ENCODE data around the gene NCOA6.
"Not testable (repeated sequence)": the region's sequence is repeated elsewhere in the genome, so short reads cannot be mapped to it uniquely, and the experiment has no call there.

The NCOA6 gene

DNA sequence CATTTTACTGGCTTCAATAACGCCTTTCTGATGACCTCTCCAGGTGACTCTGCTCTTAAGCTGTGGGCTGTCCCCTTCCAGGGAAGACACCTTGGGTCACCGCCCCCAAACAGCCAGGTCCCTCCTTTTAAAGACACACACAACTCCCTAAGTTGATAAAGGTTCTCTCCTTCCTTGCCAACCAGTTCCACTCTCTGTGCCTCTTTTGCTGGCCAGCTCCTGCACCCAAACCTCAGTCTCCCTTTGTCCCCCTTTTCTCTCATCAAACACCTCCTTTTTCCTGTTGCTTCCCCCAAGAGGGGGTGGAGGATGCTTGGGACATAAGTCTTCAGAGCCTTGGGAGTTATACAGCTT is 1.0 kb downstream of the NCOA6 start:
- peak; percentile 48 for DNase-seq (ENCODE audit: insufficient read length)
- peak; percentile 81 for FAIRE-seq

DNA sequence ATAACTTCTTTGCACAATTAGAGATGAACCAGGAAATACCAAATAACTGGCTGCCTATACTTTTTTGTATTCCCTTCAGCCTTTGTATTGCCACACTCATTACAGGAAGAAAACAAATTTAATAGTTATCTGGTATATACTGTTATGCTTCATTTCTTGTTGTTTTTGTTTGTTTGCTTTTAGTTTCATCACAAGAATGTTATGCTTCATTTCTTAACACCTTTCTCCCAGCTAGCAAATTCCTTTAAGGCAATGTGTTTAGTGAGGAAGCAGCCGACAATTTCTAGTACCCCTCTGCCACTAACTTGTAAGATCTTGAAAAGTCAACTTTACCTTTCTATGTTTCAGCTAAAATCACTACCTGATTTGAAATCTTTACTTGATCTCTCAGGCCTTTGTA is 1.4 kb downstream of the NCOA6 start:
- FAIRE-seq (no peak), DNase-seq (ENCODE audit: insufficient read length) (no peak)
- TF ChIP-seq POLR2AphosphoS5 (IDR thresholded peaks at IDR 0.05; ENCODE audit: low read depth, low read length) (no peak), POLR2A (IDR thresholded peaks at IDR 0.05; ENCODE audit: low read depth, low read length) (no peak), TAF1 (IDR thresholded peaks at IDR 0.05; ENCODE audit: borderline replicate concordance, low read depth, low read length) (no peak)

More for the DNA sequence above, 1.0 kb downstream of the NCOA6 start:
- TF ChIP-seq POLR2A (IDR thresholded peaks at IDR 0.05; ENCODE audit: low read depth, low read length): no peak
- no peak for TF ChIP-seq POLR2AphosphoS5 (IDR thresholded peaks at IDR 0.05; ENCODE audit: low read depth, low read length)
- no peak for TF ChIP-seq TAF1 (IDR thresholded peaks at IDR 0.05; ENCODE audit: borderline replicate concordance, low read depth, low read length)

DNA sequence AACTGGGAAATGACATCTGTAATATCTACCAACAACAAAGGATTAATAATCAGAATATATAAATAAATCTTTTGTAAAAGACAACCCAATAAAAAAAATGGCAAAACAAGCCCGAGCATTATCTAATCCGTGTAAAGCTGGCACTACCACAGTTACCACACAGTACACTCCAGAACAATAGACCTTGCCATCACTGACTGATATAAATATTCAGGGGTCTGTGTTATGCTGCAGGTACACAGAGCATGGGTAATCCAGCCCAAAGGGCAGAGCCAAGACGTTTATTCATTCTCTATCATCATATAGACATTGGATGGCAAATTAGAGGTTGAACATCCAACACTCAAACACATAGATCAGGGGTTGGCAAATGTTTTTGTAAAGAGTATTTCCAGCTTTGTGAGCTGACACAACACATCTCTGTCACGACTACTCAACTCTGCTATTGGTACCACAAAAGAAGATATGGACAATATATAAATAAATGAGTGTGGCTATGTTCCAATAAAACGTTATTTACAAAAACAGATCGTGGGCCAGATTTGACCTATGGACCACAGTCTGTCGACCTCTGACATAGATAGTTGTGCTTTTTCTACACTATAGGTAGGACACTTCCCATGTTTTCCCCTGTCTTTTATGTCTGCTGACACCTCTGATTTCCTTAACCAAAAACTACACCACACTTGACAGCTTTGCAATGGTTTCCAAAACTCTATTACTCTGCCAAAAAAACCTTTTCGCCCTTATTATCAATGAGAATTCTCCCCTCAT is 4.5 kb downstream of the NCOA6 start:
- DNase-seq (ENCODE audit: insufficient read length) (no peak), FAIRE-seq (no peak)
- TF ChIP-seq TAF1 (IDR thresholded peaks at IDR 0.05; ENCODE audit: borderline replicate concordance, low read depth, low read length) (no peak), POLR2A (IDR thresholded peaks at IDR 0.05; ENCODE audit: low read depth, low read length) (no peak), POLR2AphosphoS5 (IDR thresholded peaks at IDR 0.05; ENCODE audit: low read depth, low read length) (no peak)

DNA sequence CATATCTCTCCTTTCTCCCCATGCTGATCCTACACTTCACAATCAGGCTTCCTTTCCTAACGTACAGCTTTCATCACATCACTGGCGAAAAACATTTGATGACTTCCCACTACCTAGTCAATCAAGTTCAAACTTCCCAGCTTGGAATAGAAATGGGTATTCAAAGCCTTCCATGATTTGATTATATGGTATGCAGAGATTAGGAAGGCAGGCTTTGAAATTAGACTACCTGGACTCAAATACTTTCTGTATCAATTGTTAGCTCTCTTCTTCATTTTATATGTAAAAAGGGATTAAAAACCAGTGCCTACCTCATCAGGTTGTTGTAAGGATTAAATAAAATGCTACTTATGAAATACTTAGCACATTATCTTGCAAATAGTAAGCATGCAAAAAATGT is 7.7 kb downstream of the NCOA6 start:
- DNase-seq (ENCODE audit: insufficient read length) (no peak), FAIRE-seq (no peak)
- TF ChIP-seq POLR2AphosphoS5 (IDR thresholded peaks at IDR 0.05; ENCODE audit: low read depth, low read length) (no peak), POLR2A (IDR thresholded peaks at IDR 0.05; ENCODE audit: low read depth, low read length) (no peak), TAF1 (IDR thresholded peaks at IDR 0.05; ENCODE audit: borderline replicate concordance, low read depth, low read length) (no peak)

DNA sequence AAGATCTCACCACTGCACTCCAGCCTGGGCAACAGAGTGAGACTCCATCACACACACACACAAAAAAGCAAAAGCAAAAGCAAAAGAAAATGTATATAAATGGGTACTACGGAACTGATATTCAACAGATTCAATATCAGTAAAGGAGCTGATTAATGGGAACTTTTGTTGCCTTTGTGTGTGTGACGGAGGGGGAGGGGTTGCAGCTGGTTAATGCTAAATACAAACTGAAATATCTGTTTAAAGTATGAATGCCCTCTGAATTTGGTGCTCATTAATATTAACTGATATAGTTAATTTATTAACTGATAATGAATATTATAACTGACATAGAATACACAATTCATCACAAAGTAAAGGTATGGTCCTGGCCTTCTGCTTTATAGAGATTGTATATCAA is 8.4 kb downstream of the NCOA6 start:
- no peak for FAIRE-seq
- TF ChIP-seq POLR2A (IDR thresholded peaks at IDR 0.05; ENCODE audit: low read depth, low read length): no peak
- no peak for DNase-seq (ENCODE audit: insufficient read length)

DNA sequence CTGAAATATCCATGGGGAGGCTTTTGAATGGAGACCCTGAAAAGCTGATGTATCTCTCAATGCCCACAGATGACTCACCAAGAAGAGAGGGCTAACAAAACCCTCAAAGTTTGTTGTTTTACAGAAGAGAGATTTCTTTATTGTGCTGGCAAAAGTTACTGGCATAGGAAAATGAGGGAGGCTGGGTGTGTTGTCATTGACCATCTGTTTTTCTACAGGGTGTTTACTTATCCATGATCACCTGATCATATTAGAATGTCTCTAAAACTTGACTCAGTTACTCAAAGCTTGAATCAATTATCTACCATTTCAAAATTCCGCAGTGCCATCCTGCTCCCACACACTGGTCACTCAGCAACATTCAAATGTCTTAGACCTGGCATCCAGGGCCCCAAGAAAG is 9.8 kb downstream of the NCOA6 start:
- DNase-seq (ENCODE audit: insufficient read length) (no peak), FAIRE-seq (no peak)
- TF ChIP-seq POLR2A (IDR thresholded peaks at IDR 0.05; ENCODE audit: low read depth, low read length) (no peak), TAF1 (IDR thresholded peaks at IDR 0.05; ENCODE audit: borderline replicate concordance, low read depth, low read length) (no peak), POLR2AphosphoS5 (IDR thresholded peaks at IDR 0.05; ENCODE audit: low read depth, low read length) (no peak)

DNA sequence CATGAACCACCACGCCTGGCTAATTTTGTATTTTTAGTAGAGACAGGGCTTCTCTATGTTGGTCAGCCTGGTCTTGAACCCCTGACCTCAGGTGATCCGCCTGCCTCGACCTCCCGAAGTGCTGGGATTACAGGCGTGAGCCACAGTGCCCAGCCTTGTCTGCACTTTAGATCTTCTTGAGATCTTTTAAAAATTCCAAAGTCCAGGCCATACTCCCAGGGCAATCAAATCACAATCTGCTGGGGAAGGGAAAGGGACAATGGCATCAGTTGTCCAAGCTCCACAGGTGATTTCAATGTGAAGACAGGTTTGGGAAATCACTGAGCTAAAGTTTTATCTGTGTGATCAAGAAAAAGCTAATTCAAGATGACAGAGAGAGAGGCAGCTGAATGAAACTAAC is 16.9 kb downstream of the NCOA6 start:
- no peak for TF ChIP-seq POLR2A (IDR thresholded peaks at IDR 0.05; ENCODE audit: low read depth, low read length)
- no peak for TF ChIP-seq TAF1 (IDR thresholded peaks at IDR 0.05; ENCODE audit: borderline replicate concordance, low read depth, low read length)
- no peak for TF ChIP-seq POLR2AphosphoS5 (IDR thresholded peaks at IDR 0.05; ENCODE audit: low read depth, low read length)
- no peak for DNase-seq (ENCODE audit: insufficient read length)
- no peak for FAIRE-seq

DNA sequence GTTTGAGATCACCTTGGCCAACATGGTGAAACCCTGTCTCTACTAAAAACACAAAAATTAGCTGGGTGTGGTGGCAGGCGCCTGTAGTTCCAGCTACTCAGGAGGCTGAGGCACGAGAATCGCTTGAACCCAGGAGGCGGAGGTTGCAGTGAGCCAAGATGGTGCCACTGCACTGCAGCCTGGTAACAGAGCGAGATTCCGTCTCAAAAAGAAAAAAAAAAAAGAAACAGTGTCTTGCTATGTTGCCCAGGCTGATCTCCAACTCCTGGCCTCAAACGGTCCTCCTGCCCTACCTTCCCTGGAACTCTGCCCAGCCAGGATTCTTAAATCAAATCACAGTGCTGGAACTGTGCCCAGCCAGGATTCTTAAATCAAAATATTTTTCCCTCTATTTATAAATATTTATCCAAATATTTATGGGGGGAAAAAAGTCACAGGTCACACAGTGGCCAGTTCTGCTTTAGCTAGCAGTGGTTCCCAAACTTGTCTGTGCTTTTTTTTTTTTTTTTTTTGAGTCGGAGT is 17.4 kb downstream of the NCOA6 start:
- FAIRE-seq; DNase-seq (ENCODE audit: insufficient read length): not testable (repeated sequence)

DNA sequence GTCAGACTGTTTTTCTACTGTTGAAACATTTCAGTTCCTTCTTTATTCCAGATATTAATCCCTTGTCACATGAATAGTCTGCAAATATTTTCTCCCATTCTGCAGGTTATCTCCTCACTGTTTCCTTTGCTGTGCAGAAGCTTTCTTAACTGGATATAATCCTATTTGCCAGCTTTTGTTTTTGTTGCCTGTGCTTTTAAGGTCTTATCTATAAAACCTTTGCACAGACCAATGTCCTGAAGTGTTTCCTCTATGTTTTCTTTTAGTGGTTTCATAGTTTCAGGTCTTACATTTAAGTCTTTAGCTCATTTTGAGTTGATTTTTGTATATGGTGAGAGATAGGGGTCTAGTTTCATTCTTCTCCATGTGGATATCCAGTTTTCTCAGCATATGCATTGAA is 19.2 kb downstream of the NCOA6 start:
- TF ChIP-seq TAF1 (IDR thresholded peaks at IDR 0.05; ENCODE audit: borderline replicate concordance, low read depth, low read length): no peak
- TF ChIP-seq POLR2AphosphoS5 (IDR thresholded peaks at IDR 0.05; ENCODE audit: low read depth, low read length): no peak
- no peak for TF ChIP-seq POLR2A (IDR thresholded peaks at IDR 0.05; ENCODE audit: low read depth, low read length)
- DNase-seq (ENCODE audit: insufficient read length) (no peak), FAIRE-seq (no peak)

DNA sequence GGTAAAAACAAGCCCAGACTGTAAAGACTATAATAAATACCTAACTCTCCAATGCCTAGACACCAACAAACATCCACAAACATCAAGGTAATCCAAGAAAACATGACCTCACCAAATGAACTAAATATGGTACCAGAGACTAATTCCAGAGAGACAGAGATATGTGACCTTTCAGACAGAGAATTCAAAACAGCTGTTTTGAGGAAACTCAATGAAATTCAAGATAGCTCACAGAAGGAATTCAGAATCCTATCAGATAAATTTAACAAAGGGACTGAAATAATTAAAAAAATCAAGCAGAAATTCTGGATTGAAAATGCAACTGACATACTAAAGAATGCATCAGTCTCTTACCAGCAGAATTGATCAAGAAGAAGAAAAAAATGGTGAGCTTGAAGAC is 26.6 kb downstream of the NCOA6 start:
- no peak for TF ChIP-seq POLR2AphosphoS5 (IDR thresholded peaks at IDR 0.05; ENCODE audit: low read depth, low read length)
- no peak for TF ChIP-seq POLR2A (IDR thresholded peaks at IDR 0.05; ENCODE audit: low read depth, low read length)
- no peak for TF ChIP-seq TAF1 (IDR thresholded peaks at IDR 0.05; ENCODE audit: borderline replicate concordance, low read depth, low read length)
- FAIRE-seq: no peak
- no peak for DNase-seq (ENCODE audit: insufficient read length)

DNA sequence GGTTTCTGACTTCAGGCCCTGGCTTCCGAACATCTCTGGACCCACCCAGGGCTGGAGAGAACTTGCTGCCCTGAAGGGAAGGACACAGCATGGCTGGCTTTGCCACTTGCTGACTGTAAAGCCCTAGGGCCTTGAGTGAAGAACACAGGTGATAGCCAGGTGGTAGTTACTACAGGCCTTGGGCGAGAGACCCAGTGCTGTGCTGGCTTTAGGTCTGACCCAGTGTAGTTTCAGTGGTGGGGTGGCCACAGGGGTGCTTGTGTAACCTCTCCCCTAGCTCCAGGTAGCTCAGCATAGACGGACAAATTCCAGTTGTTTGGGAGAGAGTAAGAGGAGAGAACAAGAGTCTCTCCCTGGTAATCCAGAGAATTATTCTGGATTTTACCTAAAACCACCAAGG is 27.1 kb downstream of the NCOA6 start:
- TF ChIP-seq POLR2A (IDR thresholded peaks at IDR 0.05; ENCODE audit: low read depth, low read length) (no peak), POLR2AphosphoS5 (IDR thresholded peaks at IDR 0.05; ENCODE audit: low read depth, low read length) (no peak), TAF1 (IDR thresholded peaks at IDR 0.05; ENCODE audit: borderline replicate concordance, low read depth, low read length) (no peak)
- DNase-seq (ENCODE audit: insufficient read length) (no peak), FAIRE-seq (no peak)

DNA sequence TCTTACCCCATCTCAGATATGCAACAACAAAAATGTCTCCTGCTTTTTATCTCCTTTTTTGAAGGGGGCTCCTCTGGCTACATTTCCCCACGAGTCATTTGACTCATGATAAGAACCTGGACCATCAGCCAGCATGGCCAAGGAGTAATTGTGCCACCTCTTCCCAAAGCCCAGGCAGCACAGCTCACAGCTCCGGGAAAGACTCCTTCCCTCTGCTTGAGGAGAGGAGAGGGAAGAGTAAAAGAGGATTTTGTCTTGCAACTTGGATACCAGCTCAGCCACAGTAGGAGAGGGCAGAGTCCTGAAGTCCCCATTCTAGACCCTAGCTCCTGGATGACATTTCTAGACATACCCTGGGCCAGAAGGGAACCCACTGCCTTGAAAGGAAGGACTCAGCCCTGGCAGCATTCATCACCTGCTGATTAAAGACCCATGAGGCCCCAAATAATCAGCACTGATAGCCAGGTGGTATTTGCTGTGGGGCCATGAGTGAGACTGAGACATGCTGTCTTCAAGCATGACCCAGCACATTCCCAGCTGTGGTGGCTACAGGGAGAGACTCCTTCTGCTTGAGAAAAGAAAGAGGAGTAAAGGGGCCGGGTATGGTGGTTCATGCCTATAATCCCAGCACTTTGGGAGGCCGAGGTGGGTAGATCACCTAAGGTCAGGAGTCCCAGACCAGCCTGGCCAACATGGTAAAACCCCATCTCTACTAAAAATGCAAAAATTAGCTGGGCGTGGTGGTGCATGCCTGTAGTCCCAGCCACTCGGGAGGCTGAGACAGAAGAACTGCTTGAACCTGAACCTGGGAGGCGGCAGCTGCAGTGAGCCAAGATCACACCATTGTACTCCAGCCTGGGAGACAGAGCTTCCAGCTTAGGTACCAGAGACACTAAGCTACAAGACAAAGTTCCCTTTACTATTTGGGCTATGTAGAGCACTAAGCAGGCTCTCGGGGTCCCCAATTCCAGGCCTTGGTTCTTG is 28.1 kb downstream of the NCOA6 start:
- TF ChIP-seq POLR2AphosphoS5 (IDR thresholded peaks at IDR 0.05; ENCODE audit: low read depth, low read length) (no peak), TAF1 (IDR thresholded peaks at IDR 0.05; ENCODE audit: borderline replicate concordance, low read depth, low read length) (no peak), POLR2A (IDR thresholded peaks at IDR 0.05; ENCODE audit: low read depth, low read length) (no peak)
- FAIRE-seq: no peak
- no peak for DNase-seq (ENCODE audit: insufficient read length)

Measured in GM12892 (cell line).